HEK293 (cell line): ENCODE results near the gene EFCAB14.

Source experiments
- CTCF ChIA-PET: fragments of 350-600 bp; formaldehyde crosslinking; extraction: SDS; loops from one replicate; lab custom pipeline; 2021; ENCODE audit warnings: antibody characterized with exemption; lab: Yijun Ruan, JAX
- POLR2A ChIA-PET: fragments of 300-600 bp; formaldehyde crosslinking; extraction: SDS; loops from one replicate; lab custom pipeline; 2020; ENCODE audit warnings: antibody characterized with exemption, inconsistent platforms; lab: Yijun Ruan, JAX
- H3K27ac ChIP-seq: fragments of 200-500 bp; sonication (Bioruptor generic); 2 replicates; pipeline ENCODE4 v1.5.1; 2014; ENCODE audit warnings: low read depth, low read length, control low read depth, inconsistent platforms; ENCODE audit errors: extremely low read depth
- H3K36me3 ChIP-seq, 2 experiments: fragments of 200-500 bp in 1 of 2; sonication (Bioruptor generic) in 1 of 2; 1 replicate in 1 of 2; 2 replicates in 1 of 2; pipeline ENCODE4 v1.5.1; 2014 to 2017; ENCODE audit warnings: inconsistent platforms in 2 of 2, low read length in 2 of 2; ENCODE audit not compliant: control insufficient read depth in 2 of 2, insufficient read depth in 1 of 2
- H3K4me1 ChIP-seq: fragments of 200-500 bp; sonication (Bioruptor generic); 2 replicates; pipeline ENCODE4 v1.5.1; 2014; ENCODE audit warnings: mild to moderate bottlenecking, low read length, inconsistent platforms; ENCODE audit not compliant: control insufficient read depth, insufficient read depth
- H3K4me3 ChIP-seq: 2 replicates; pipeline ENCODE4 v1.5.1; 2011; ENCODE audit warnings: low read depth, mild to moderate bottlenecking, control low read depth, low read length, moderate library complexity
- H3K9me3 ChIP-seq: fragments of 200-500 bp; sonication (Bioruptor generic); 2 replicates; pipeline ENCODE4 v1.5.1; 2014; ENCODE audit warnings: low read depth, low read length, inconsistent platforms; ENCODE audit not compliant: control insufficient read depth, insufficient read depth
- HOXD13 ChIP-seq: sonication (generic); formaldehyde crosslinking; IDR thresholded peaks from 2 replicates; pipeline ENCODE4 v1.8.0; 2022; ENCODE audit warnings: missing genetic modification reagents, borderline replicate concordance
- TCF7L2 ChIP-seq: IDR thresholded peaks from 2 replicates; pipeline ENCODE4 v1.6.1; 2011; ENCODE audit warnings: low read depth, mild to moderate bottlenecking, inconsistent platforms, low read length, moderate library complexity, borderline replicate concordance
- ZNF114 ChIP-seq: fragments of 450-650 bp; formaldehyde crosslinking; IDR thresholded peaks from 2 replicates; pipeline ENCODE4 v1.5.0; 2017; ENCODE audit warnings: missing biosample characterization, missing genetic modification characterization
- ZNF24 ChIP-seq: fragments of 450-650 bp; formaldehyde crosslinking; IDR thresholded peaks from 2 replicates; pipeline ENCODE4 v1.5.1; 2016; ENCODE audit warnings: missing biosample characterization, missing genetic modification characterization
- ZNF426 ChIP-seq: fragments of 450-650 bp; formaldehyde crosslinking; IDR thresholded peaks from 2 replicates; pipeline ENCODE4 v1.5.1; 2017; ENCODE audit warnings: missing biosample characterization, missing genetic modification characterization, mild to moderate bottlenecking, inconsistent platforms, moderate library complexity
- ZNF560 ChIP-seq: fragments of 450-650 bp; formaldehyde crosslinking; IDR thresholded peaks from 2 replicates; pipeline ENCODE4 v1.5.1; 2017; ENCODE audit warnings: missing biosample characterization, missing genetic modification characterization, borderline replicate concordance
- ZNF596 ChIP-seq: fragments of 450-650 bp; IDR thresholded peaks from 2 replicates; pipeline ENCODE4 v1.5.0; 2018; ENCODE audit warnings: missing biosample characterization, mild to moderate bottlenecking, missing genetic modification characterization, moderate library complexity
- ZNF707 ChIP-seq: fragments of 450-650 bp; formaldehyde crosslinking; IDR thresholded peaks from 2 replicates; pipeline ENCODE4 v1.5.1; 2016; ENCODE audit warnings: missing biosample characterization, missing genetic modification characterization
- ZNF785 ChIP-seq: fragments of 450-650 bp; formaldehyde crosslinking; IDR thresholded peaks from 2 replicates; pipeline ENCODE4 v1.5.1; 2016; ENCODE audit warnings: missing biosample characterization, missing genetic modification characterization
- ZNF830 ChIP-seq: fragments of 450-650 bp; IDR thresholded peaks from 2 replicates; pipeline ENCODE4 v1.5.0; 2018; ENCODE audit warnings: missing biosample characterization, missing genetic modification characterization, low read depth, mild to moderate bottlenecking, moderate library complexity
- TF ChIP-seq, protein P1 (sequence below): fragments of 450-650 bp; formaldehyde crosslinking; IDR thresholded peaks from 2 replicates; pipeline ENCODE4 v1.5.1; 2016; ENCODE audit warnings: missing biosample characterization, missing genetic modification characterization
- TF ChIP-seq, protein P2 (sequence below): fragments of 450-650 bp; formaldehyde crosslinking; IDR thresholded peaks from 2 replicates; pipeline ENCODE4 v1.5.1; 2017; ENCODE audit warnings: missing biosample characterization, missing genetic modification characterization
- TF ChIP-seq, protein P3 (sequence below): fragments of 450-650 bp; formaldehyde crosslinking; IDR thresholded peaks from 2 replicates; pipeline ENCODE4 v1.5.1; 2016; ENCODE audit warnings: missing biosample characterization, missing genetic modification characterization
- TF ChIP-seq, protein P4 (sequence below): fragments of 450-650 bp; formaldehyde crosslinking; IDR thresholded peaks from 2 replicates; pipeline ENCODE4; 2016; ENCODE audit warnings: missing biosample characterization, missing genetic modification characterization
- TF ChIP-seq, protein P5 (sequence below): IDR thresholded peaks from 2 replicates; pipeline ENCODE4 v1.6.1; 2011; ENCODE audit warnings: mild to moderate bottlenecking, low read depth, low read length, borderline replicate concordance
- TF ChIP-seq, protein P6 (sequence below): fragments of 450-650 bp; formaldehyde crosslinking; IDR thresholded peaks from 2 replicates; pipeline ENCODE4 v1.5.1; 2017; ENCODE audit warnings: missing biosample characterization, missing genetic modification characterization
- TF ChIP-seq, protein P7 (sequence below): fragments of 450-650 bp; formaldehyde crosslinking; IDR thresholded peaks from 2 replicates; pipeline ENCODE4 v1.5.0; 2017; ENCODE audit warnings: missing biosample characterization, missing genetic modification characterization, borderline replicate concordance

Gene EFCAB14

DNA sequence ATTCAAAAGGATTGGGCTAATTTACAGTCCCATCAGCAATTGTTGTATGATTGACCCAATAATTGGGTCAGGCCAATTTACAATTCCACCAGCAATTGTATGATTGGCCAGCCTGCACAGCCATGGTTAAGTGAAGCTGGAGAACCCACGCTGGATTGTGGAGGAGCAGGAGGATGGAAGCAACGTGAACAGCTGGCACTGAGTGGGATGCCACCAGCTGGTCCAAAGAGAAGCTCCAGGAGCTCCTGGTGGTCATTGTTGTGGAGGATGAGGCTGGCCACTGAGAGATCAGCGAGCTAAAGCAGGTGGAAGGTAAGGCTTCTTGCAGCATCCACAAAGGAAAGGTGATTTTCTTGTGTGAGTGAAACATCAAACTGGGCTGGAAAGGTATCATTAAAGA is 23.2 kb upstream of the EFCAB14 start:
- POLR2A ChIA-PET, result no interaction called here
- no peak overlapping the region for H3K4me3 ChIP-seq
- no peak for TF ChIP-seq HOXD13 (CRISPR knock-in tag)
- TF ChIP-seq, protein P1, sequence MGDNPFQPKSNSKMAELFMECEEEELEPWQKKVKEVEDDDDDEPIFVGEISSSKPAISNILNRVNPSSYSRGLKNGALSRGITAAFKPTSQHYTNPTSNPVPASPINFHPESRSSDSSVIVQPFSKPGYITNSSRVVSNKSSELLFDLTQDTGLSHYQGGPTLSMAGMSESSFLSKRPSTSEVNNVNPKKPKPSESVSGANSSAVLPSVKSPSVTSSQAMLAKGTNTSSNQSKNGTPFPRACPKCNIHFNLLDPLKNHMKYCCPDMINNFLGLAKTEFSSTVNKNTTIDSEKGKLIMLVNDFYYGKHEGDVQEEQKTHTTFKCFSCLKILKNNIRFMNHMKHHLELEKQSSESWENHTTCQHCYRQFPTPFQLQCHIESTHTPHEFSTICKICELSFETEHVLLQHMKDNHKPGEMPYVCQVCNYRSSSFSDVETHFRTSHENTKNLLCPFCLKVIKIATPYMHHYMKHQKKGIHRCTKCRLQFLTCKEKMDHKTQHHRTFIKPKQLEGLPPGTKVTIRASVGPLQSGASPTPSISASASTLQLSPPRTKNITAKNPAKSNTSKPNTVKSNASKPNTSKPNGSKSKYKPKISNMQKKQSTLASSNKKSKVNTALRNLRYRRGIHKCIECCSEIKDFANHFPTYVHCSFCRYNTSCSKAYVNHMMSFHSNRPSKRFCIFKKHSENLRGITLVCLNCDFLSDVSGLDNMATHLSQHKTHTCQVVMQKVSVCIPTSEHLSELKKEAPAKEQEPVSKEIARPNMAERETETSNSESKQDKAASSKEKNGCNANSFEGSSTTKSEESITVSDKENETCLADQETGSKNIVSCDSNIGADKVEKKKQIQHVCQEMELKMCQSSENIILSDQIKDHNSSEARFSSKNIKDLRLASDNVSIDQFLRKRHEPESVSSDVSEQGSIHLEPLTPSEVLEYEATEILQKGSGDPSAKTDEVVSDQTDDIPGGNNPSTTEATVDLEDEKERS (tag by site-specific recombination), result no peak
- TF ChIP-seq ZNF707 (tag by site-specific recombination), result no peak
- no peak for TF ChIP-seq ZNF830 (tag by site-specific recombination)
- no peak for TF ChIP-seq ZNF114 (tag by site-specific recombination)
- no peak for TF ChIP-seq ZNF560
- TF ChIP-seq, protein P2, sequence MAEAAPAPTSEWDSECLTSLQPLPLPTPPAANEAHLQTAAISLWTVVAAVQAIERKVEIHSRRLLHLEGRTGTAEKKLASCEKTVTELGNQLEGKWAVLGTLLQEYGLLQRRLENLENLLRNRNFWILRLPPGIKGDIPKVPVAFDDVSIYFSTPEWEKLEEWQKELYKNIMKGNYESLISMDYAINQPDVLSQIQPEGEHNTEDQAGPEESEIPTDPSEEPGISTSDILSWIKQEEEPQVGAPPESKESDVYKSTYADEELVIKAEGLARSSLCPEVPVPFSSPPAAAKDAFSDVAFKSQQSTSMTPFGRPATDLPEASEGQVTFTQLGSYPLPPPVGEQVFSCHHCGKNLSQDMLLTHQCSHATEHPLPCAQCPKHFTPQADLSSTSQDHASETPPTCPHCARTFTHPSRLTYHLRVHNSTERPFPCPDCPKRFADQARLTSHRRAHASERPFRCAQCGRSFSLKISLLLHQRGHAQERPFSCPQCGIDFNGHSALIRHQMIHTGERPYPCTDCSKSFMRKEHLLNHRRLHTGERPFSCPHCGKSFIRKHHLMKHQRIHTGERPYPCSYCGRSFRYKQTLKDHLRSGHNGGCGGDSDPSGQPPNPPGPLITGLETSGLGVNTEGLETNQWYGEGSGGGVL, result no peak
- no peak for TF ChIP-seq ZNF596 (tag by site-specific recombination)
- TF ChIP-seq, protein P3, sequence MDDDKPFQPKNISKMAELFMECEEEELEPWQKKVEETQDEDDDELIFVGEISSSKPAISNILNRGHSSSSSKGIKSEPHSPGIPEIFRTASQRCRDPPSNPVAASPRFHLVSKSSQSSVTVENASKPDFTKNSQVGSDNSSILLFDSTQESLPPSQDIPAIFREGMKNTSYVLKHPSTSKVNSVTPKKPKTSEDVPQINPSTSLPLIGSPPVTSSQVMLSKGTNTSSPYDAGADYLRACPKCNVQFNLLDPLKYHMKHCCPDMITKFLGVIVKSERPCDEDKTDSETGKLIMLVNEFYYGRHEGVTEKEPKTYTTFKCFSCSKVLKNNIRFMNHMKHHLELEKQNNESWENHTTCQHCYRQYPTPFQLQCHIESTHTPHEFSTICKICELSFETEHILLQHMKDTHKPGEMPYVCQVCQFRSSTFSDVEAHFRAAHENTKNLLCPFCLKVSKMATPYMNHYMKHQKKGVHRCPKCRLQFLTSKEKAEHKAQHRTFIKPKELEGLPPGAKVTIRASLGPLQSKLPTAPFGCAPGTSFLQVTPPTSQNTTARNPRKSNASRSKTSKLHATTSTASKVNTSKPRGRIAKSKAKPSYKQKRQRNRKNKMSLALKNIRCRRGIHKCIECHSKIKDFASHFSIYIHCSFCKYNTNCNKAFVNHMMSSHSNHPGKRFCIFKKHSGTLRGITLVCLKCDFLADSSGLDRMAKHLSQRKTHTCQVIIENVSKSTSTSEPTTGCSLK, result no peak
- no peak for TF ChIP-seq ZNF24
- no peak for TF ChIP-seq ZNF785 (tag by site-specific recombination)
- TF ChIP-seq ZNF426, result no peak
- TF ChIP-seq, protein P4, sequence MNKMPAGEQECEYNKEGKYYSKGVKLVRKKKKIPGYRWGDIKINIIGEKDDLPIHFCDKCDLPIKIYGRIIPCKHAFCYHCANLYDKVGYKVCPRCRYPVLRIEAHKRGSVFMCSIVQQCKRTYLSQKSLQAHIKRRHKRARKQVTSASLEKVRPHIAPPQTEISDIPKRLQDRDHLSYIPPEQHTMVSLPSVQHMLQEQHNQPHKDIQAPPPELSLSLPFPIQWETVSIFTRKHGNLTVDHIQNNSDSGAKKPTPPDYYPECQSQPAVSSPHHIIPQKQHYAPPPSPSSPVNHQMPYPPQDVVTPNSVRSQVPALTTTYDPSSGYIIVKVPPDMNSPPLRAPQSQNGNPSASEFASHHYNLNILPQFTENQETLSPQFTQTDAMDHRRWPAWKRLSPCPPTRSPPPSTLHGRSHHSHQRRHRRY (tag by site-specific recombination), result no peak
- TF ChIP-seq, protein P5, sequence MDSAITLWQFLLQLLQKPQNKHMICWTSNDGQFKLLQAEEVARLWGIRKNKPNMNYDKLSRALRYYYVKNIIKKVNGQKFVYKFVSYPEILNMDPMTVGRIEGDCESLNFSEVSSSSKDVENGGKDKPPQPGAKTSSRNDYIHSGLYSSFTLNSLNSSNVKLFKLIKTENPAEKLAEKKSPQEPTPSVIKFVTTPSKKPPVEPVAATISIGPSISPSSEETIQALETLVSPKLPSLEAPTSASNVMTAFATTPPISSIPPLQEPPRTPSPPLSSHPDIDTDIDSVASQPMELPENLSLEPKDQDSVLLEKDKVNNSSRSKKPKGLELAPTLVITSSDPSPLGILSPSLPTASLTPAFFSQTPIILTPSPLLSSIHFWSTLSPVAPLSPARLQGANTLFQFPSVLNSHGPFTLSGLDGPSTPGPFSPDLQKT, result no peak
- TF ChIP-seq, protein P6, sequence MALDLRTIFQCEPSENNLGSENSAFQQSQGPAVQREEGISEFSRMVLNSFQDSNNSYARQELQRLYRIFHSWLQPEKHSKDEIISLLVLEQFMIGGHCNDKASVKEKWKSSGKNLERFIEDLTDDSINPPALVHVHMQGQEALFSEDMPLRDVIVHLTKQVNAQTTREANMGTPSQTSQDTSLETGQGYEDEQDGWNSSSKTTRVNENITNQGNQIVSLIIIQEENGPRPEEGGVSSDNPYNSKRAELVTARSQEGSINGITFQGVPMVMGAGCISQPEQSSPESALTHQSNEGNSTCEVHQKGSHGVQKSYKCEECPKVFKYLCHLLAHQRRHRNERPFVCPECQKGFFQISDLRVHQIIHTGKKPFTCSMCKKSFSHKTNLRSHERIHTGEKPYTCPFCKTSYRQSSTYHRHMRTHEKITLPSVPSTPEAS (tag by site-specific recombination), result no peak
- no peak for TF ChIP-seq TCF7L2
- TF ChIP-seq, protein P7, sequence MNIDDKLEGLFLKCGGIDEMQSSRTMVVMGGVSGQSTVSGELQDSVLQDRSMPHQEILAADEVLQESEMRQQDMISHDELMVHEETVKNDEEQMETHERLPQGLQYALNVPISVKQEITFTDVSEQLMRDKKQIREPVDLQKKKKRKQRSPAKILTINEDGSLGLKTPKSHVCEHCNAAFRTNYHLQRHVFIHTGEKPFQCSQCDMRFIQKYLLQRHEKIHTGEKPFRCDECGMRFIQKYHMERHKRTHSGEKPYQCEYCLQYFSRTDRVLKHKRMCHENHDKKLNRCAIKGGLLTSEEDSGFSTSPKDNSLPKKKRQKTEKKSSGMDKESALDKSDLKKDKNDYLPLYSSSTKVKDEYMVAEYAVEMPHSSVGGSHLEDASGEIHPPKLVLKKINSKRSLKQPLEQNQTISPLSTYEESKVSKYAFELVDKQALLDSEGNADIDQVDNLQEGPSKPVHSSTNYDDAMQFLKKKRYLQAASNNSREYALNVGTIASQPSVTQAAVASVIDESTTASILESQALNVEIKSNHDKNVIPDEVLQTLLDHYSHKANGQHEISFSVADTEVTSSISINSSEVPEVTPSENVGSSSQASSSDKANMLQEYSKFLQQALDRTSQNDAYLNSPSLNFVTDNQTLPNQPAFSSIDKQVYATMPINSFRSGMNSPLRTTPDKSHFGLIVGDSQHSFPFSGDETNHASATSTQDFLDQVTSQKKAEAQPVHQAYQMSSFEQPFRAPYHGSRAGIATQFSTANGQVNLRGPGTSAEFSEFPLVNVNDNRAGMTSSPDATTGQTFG (tag by site-specific recombination), result no peak
- TF ChIP-seq, all 188 proteins: peak for 0
- no peaks in the 10 kb centered on the region for H3K4me1 ChIP-seq
- no peak overlapping the region for H3K27ac ChIP-seq
- no peaks in the 10 kb centered on the region for H3K36me3 ChIP-seq
- CTCF ChIA-PET, result no interaction called here
- H3K9me3 ChIP-seq, result no peaks in the 10 kb centered on the region
